ENCODE results near the gene LAMTOR4.
A peak's percentile ranks its signal among the peaks of the same experiment; 100 is the strongest.

LAMTOR4 gene

GRCh38 chr7:100154651-100155491 lies 6.2 kb downstream of the LAMTOR4 start:
- DNase-seq = no peak

GRCh38 chr7:100155553-100156317 lies 7.0 kb downstream of the LAMTOR4 start:
- DNase-seq = no peak

- DNase-seq = no peak
Observed at GRCh38 chr7:100156331-100157068, 7.8 kb downstream of the LAMTOR4 start.

GRCh38 chr7:100157069-100157333 lies 8.3 kb downstream of the LAMTOR4 start:
- DNase-seq = no peak

- DNase-seq = no peak
Observed at GRCh38 chr7:100157334-100158228, 8.9 kb downstream of the LAMTOR4 start.

DNA sequence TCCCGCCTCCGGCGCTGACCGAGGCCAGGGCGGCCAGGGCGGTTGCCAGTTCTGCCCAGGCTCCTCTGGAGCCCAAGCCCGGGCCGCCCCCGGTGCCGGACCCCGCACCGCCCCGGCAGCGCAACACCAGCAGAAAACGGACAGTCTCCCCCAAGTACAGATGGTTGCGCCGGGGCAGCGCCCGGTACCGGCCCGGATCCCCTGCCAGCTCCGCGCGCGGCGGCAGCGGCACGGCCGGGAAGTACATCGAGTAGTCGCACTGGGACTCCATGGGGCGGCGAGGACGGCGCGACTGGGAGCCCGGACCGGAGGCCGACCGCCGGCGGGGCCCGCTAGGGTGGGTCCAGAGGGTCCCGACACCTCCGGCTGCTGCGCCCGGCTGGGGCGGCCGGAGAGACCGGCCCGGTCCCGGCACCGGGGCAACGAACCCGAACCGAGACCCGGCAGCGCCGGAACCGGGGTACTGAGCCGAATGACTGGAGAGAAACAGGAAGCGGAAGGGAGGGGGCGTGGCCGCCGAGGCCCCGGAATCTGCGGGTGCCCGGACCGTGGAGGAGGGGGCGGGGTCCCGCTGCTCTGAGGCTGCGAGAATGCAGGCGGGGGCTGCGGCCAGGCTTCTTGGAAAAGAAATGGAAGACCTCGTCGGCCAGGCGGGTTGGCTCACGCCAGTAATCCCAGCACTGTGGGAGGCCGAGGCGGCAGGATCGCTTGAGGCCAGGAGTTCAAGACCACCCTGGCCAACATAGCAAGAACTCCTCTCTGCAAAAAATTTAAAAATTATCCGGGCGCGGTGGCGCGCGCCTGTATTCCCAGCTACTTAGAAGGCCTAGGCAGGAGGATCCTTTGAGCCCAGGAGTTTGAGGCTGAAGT lies 9.7 kb downstream of the LAMTOR4 start, which contains the start of gene TRAPPC14:
Gene TRAPPC14 (minus strand): TSS at position 495 of the 870 bp plus-strand sequence. CDS start 224 bp downstream, at position 271.
- DNase-seq = peak; percentile 80

GRCh38 chr7:100159099-100159623 lies 10.4 kb downstream of the LAMTOR4 start:
- no peak for DNase-seq

GRCh38 chr7:100160067-100160466 lies 11.3 kb downstream of the LAMTOR4 start:
- DNase-seq = no peak

GRCh38 chr7:100163006-100163531 lies 14.4 kb downstream of the LAMTOR4 start:
- no peak for DNase-seq

GRCh38 chr7:100163871-100164270 lies 15.2 kb downstream of the LAMTOR4 start:
- no peak for DNase-seq

DNA sequence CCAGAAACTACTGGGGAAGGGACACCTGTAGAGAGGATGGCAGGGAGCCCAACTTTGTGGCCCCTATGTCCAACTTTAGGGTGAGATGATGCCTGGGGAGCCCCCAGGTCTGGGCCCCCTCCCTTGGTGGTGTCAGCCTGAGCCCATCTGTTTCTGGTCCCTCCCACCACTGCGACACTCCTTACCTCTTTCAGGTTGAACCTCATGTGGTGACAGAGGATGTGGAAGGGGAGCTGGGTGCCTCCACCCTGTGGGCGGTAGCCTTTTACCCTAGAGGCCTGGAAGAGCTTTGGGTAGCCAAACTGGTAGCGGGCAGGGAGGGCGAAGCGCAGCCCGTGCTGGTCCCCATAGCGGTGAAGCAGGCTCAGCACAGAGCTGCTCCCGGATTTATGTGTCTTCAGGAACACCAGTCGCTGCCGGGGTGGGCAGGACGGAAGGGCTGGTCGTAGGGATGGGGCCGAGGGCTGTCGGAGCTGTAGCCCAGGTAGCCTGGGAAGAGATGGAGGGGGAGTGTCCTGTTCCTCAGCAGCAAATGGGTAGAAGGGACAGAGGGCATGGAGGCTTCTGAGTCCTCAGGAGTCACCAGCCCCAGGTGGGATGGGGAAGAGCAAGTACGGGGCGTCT lies 17.7 kb downstream of the LAMTOR4 start:
- no peak for DNase-seq

- no peak for DNase-seq
Observed at GRCh38 chr7:100166970-100167911, 18.5 kb downstream of the LAMTOR4 start.

- no peak for DNase-seq
Observed at GRCh38 chr7:100167912-100168323, 19.2 kb downstream of the LAMTOR4 start.

DNA sequence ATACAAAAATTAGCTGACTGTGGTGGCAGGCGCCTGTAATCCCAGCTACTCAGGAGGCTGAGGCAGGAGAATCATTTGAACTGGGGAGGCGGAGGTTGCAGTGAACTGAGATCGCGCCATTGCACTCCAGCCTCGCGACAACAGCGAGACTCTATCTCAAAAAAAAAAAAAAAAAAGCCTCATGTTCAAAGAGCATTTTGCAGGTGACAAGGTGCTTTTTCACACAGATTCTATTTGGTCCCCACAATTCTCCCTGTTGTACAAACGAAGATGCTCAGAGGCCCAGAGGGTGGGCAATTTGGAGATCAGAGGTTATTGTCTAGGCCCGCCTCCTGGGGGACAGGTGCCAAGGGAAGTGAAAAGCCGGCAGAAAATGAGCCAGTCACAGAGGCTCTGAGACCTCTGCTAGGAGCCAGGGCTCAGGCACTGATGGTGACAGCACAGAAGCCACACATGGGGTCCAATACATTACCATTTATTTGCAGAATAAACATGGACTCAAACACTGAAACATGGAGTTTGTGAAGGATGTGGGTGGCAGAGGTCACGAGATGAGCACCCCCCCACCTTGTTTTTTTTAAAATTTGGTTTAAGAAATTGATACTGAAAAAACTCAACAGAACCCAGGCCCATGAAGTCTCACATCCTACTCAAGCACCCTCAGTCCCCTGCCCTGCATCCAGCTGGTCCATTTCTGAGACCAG lies 20.6 kb downstream of the LAMTOR4 start:
- no peak for DNase-seq

GRCh38 chr7:100170101-100170897 lies 21.6 kb downstream of the LAMTOR4 start:
- DNase-seq = no peak

- no peak for DNase-seq
Observed at GRCh38 chr7:100171087-100171681, 22.5 kb downstream of the LAMTOR4 start.

GRCh38 chr7:100171840-100172239 lies 23.1 kb downstream of the LAMTOR4 start:
- no peak for DNase-seq

Data from NCI-H187 treated with DMSO at 0.1 percent for 48 hours (cell line).